ENCODE data around the gene BABAM1.
"Not testable (repeated sequence)": the region's sequence is repeated elsewhere in the genome, so short reads cannot be mapped to it uniquely, and the experiment has no call there.

The BABAM1 gene

GRCh38 chr19:17268754-17269153, 1.5 kb downstream of the BABAM1 start:
- no peak for DNase-seq (ENCODE audit: low spot score)

GRCh38 chr19:17274892-17275291, 7.6 kb downstream of the BABAM1 start:
- DNase-seq (ENCODE audit: low spot score), result not testable (repeated sequence)

GRCh38 chr19:17275441-17276175, 8.4 kb downstream of the BABAM1 start:
- no peak for DNase-seq (ENCODE audit: low spot score)

GRCh38 chr19:17279436-17279835, 12.2 kb downstream of the BABAM1 start:
- DNase-seq (ENCODE audit: low spot score), result no peak

GRCh38 chr19:17281391-17282304, 14.4 kb downstream of the BABAM1 start, which contains the start of gene ANKLE1:
Gene ANKLE1 (plus strand): TSS chr19:17281901. CDS start chr19:17281921, 20 bp downstream.
- peak; percentile 53 for DNase-seq (ENCODE audit: low spot score)

- peak; percentile 96 for DNase-seq (ENCODE audit: low spot score)
These were observed 15.4 kb downstream of the BABAM1 start for GRCh38 chr19:17282488-17283125.

GRCh38 chr19:17283504-17283996, 16.3 kb downstream of the BABAM1 start:
- DNase-seq (ENCODE audit: low spot score), result no peak

- no peak for DNase-seq (ENCODE audit: low spot score)
These were observed 18.3 kb downstream of the BABAM1 start for GRCh38 chr19:17285415-17286135.

- DNase-seq (ENCODE audit: low spot score), result no peak
These were observed 19.0 kb downstream of the BABAM1 start for GRCh38 chr19:17286263-17286662.

- DNase-seq (ENCODE audit: low spot score), result no peak
These were observed 19.5 kb downstream of the BABAM1 start for GRCh38 chr19:17286752-17287151.

- DNase-seq (ENCODE audit: low spot score), result peak; percentile 61
These were observed 22.2 kb downstream of the BABAM1 start for GRCh38 chr19:17289489-17289888.

GRCh38 chr19:17292301-17293074, 25.2 kb downstream of the BABAM1 start:
- DNase-seq (ENCODE audit: low spot score), result peak; percentile 92

GRCh38 chr19:17293605-17294004, 26.4 kb downstream of the BABAM1 start:
- DNase-seq (ENCODE audit: low spot score), result no peak

GRCh38 chr19:17294051-17294891, 27.0 kb downstream of the BABAM1 start:
- DNase-seq (ENCODE audit: low spot score), result no peak

GRCh38 chr19:17295551-17295950, 28.3 kb downstream of the BABAM1 start:
- not testable (repeated sequence) for DNase-seq (ENCODE audit: low spot score)

GRCh38 chr19:17296273-17296672, 29.0 kb downstream of the BABAM1 start:
- DNase-seq (ENCODE audit: low spot score), result no peak

- DNase-seq (ENCODE audit: low spot score), result no peak
These were observed 29.7 kb downstream of the BABAM1 start for GRCh38 chr19:17296976-17297375.

GRCh38 chr19:17300992-17301619, 33.9 kb downstream of the BABAM1 start:
- DNase-seq (ENCODE audit: low spot score), result no peak

GRCh38 chr19:17302391-17303166, 35.3 kb downstream of the BABAM1 start:
- DNase-seq (ENCODE audit: low spot score), result no peak

Measured in HuH-7.5 (cell line).